Naive thymus-derived CD4-positive, alpha-beta T cell (primary cell): ENCODE measurements around the gene LRRC46. TPM values are rescaled to one million over a fixed set of nuclear protein-coding genes. Genes with fewer than 3 reads are reported as not detected.

Experiments
- ATAC-seq: fragments of 150-1000 bp; cut with Tn5 transposase; 2 replicates; pipeline ENCODE4 v1.10.0; 2021; ENCODE audit warnings: mild to moderate bottlenecking, moderate library complexity
- CTCF ChIA-PET: fragments of 350-600 bp; sonication (Branson Sonifier 250); formaldehyde crosslinking; loops from one replicate; lab custom pipeline; 2021; ENCODE audit warnings: antibody characterized with exemption; lab: Charles Lee
- POLR2A ChIA-PET: fragments of 350-600 bp; sonication (Branson Sonifier 250); formaldehyde crosslinking; loops from one replicate; lab custom pipeline; 2021; ENCODE audit warnings: antibody characterized with exemption, inconsistent platforms; lab: Charles Lee
- DNase-seq, 9 donors: peaks; one replicate each; pipeline versions ENCODE4 v3.0.0 to v3.0.0-alpha.2; 2020 to 2022; ENCODE audit warnings: mixed read lengths in 1 of 9
- H3K27ac ChIP-seq: one replicate; pipeline ENCODE4 v1.7.0; 2013; ENCODE audit warnings: mild to moderate bottlenecking, low read depth, low read length, moderate library complexity
- H3K27me3 ChIP-seq, 2 donors: one replicate each; pipeline ENCODE4 v1.7.0; 2013; ENCODE audit warnings: low read length in 2 of 2, mild to moderate bottlenecking in 2 of 2, moderate library complexity in 2 of 2; ENCODE audit not compliant: control insufficient read depth in 2 of 2, insufficient read depth in 2 of 2
- H3K36me3 ChIP-seq, 3 experiments: 1 replicate in 2 of 3; 2 replicates in 1 of 3; pipeline ENCODE4 v1.7.0; 2013; ENCODE audit warnings: low read length in 3 of 3, mild to moderate bottlenecking in 3 of 3, moderate library complexity in 1 of 3; ENCODE audit not compliant: insufficient read depth in 3 of 3, control insufficient read depth in 2 of 3
- H3K4me1 ChIP-seq, 2 donors: one replicate each; pipeline ENCODE4 v1.7.0; 2013; ENCODE audit warnings: low read length in 2 of 2, mild to moderate bottlenecking in 2 of 2, moderate library complexity in 1 of 2; ENCODE audit not compliant: control insufficient read depth in 2 of 2, insufficient read depth in 2 of 2
- H3K4me3 ChIP-seq: 2 replicates; pipeline ENCODE4 v1.7.0; 2013; ENCODE audit warnings: mild to moderate bottlenecking, low read length
- H3K9me3 ChIP-seq, 3 experiments: 1 replicate in 2 of 3; 2 replicates in 1 of 3; pipeline ENCODE4 v1.7.0; 2013; ENCODE audit warnings: low read length in 3 of 3; ENCODE audit not compliant: control insufficient read depth in 2 of 3
- H3K27ac Mint-ChIP-seq, 9 donors: one replicate each; pipeline ENCODE4 v1.8.0; 2020 to 2022; ENCODE audit warnings: mixed read lengths in 9 of 9, mild to moderate bottlenecking in 8 of 9, moderate library complexity in 5 of 9, inconsistent platforms in 2 of 9
- H3K27me3 Mint-ChIP-seq, 5 donors: one replicate each; pipeline ENCODE4 v1.8.0; 2021 to 2022; ENCODE audit warnings: mixed read lengths in 5 of 5, mild to moderate bottlenecking in 1 of 5
- H3K36me3 Mint-ChIP-seq, 5 donors: one replicate each; pipeline ENCODE4 v1.8.0; 2020 to 2022; ENCODE audit warnings: mixed read lengths in 5 of 5, mild to moderate bottlenecking in 3 of 5, inconsistent platforms in 1 of 5
- H3K4me1 Mint-ChIP-seq, 7 donors: one replicate each; pipeline ENCODE4 v1.8.0; 2020 to 2022; ENCODE audit warnings: mixed read lengths in 7 of 7, mild to moderate bottlenecking in 3 of 7, inconsistent platforms in 1 of 7
- H3K4me3 Mint-ChIP-seq, 10 donors: one replicate each; pipeline ENCODE4 v1.8.0; 2020 to 2022; ENCODE audit warnings: mild to moderate bottlenecking in 10 of 10, mixed read lengths in 10 of 10, moderate library complexity in 6 of 10, inconsistent platforms in 2 of 10
- H3K9me3 Mint-ChIP-seq, 11 donors: one replicate each; pipeline ENCODE4 v1.8.0; 2020 to 2022; ENCODE audit warnings: mixed read lengths in 11 of 11, mild to moderate bottlenecking in 4 of 11, inconsistent platforms in 1 of 11, moderate library complexity in 1 of 11
- intact Hi-C, 2 donors: fragments of 100-400 bp; cut with micrococcal nuclease; formaldehyde crosslinking; loops; one replicate each; pipeline ENCODE4 v1.15.1; 2023
- polyA plus RNA-seq, 2 donors: library from polyadenylated mRNA; unstranded; fragments of 300-500 nt; fragmentation: Illumina TruSeq; gene quantifications; one replicate each; pipeline ENCODE4 v1.2.3, GENCODE V29; 2021
- total RNA-seq, 6 experiments: library from RNA in 5 of 6; stranded (reverse) in 5 of 6; gene quantifications; 1 replicate in 5 of 6; 2 replicates in 1 of 6; pipeline ENCODE4 v1.2.3 and lab custom pipeline; 2021 to 2026

The LRRC46 gene
- total and polyA plus RNA-seq, 7 experiments from 2014 or later: 0.20 to 1.8 (median 1.2) TPM

- ATAC-seq (no peak), DNase-seq (no peak)
- H3K27ac Mint-ChIP-seq: no peak overlapping the region
- ChIA-PET CTCF (no interaction called here), POLR2A (no interaction called here)
- Histone ChIP-seq H3K9me3 (no peaks in the 10 kb centered on the region), H3K4me3 (no peak overlapping the region), H3K4me1 (no peaks in the 10 kb centered on the region), H3K27me3 (peaks cover 0 to 4% of the 10 kb centered on the region in 2 donors), H3K36me3 (no peaks in the 10 kb centered on the region), H3K27ac (no peak overlapping the region)
- H3K4me3 Mint-ChIP-seq: no peak overlapping the region
- H3K4me1 Mint-ChIP-seq: peaks cover 8 to 21% (median 12%) of the 10 kb centered on the region in 7 donors
- peaks cover 0 to 3% (median 0%) of the 10 kb centered on the region in 11 donors for H3K9me3 Mint-ChIP-seq
- peaks cover 0 to 4% (median 0%) of the 10 kb centered on the region in 5 donors for H3K36me3 Mint-ChIP-seq
- H3K27me3 Mint-ChIP-seq: peaks cover 63 to 73% (median 65%) of the 10 kb centered on the region in 5 donors
- intact Hi-C loops: no loop called here
Observed at GRCh38 chr17:47792979-47793378, 38.5 kb upstream of the LRRC46 start.

GRCh38 chr17:47797797-47798196 lies 33.7 kb upstream of the LRRC46 start:
- Mint-ChIP-seq H3K27me3 (peaks cover 26 to 33% (median 27%) of the 10 kb centered on the region in 5 donors), H3K36me3 (no peaks in the 10 kb centered on the region), H3K27ac (no peak overlapping the region), H3K9me3 (no peaks in the 10 kb centered on the region), H3K4me1 (peaks cover 0 to 4% (median 0%) of the 10 kb centered on the region in 7 donors), H3K4me3 (no peak overlapping the region)
- Histone ChIP-seq H3K9me3 (no peaks in the 10 kb centered on the region), H3K4me3 (no peak overlapping the region), H3K27ac (no peak overlapping the region), H3K4me1 (no peaks in the 10 kb centered on the region), H3K36me3 (no peaks in the 10 kb centered on the region), H3K27me3 (no peaks in the 10 kb centered on the region)
- ChIA-PET POLR2A (no interaction called here), CTCF (no interaction called here)
- intact Hi-C loops: no loop called here
- ATAC-seq (no peak), DNase-seq (no peak)

DNA sequence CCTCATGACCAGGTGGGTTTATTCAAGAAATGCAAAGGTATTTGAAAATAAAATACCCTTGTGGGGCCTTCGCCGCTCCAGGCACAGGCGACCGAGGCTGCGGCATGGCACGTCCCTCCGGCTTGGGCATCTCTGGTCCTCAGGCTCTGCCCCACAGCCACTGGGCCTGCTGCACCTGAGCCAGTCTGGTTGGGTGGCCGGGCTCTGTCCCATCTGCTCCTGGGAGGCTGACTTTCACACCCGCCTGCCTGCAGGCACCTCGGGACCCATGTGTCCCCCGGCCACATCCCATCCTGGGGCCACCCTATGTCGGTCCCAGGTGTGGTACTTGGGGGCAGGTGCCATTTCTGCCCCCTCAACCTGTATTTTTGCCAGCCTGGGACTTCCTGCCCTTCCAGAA lies 30.8 kb upstream of the LRRC46 start:
- Histone ChIP-seq H3K27me3 (no peaks in the 10 kb centered on the region), H3K27ac (no peak overlapping the region), H3K9me3 (no peaks in the 10 kb centered on the region), H3K4me3 (no peak overlapping the region), H3K4me1 (no peaks in the 10 kb centered on the region), H3K36me3 (no peaks in the 10 kb centered on the region)
- ChIA-PET POLR2A (no interaction called here), CTCF (no interaction called here)
- Mint-ChIP-seq H3K9me3 (no peaks in the 10 kb centered on the region), H3K36me3 (no peaks in the 10 kb centered on the region), H3K27ac (no peak overlapping the region), H3K4me3 (no peak overlapping the region), H3K4me1 (peaks cover 0 to 4% (median 0%) of the 10 kb centered on the region in 7 donors), H3K27me3 (peaks cover 0 to 9% (median 6%) of the 10 kb centered on the region in 5 donors)
- no peak for ATAC-seq
- DNase-seq: no peak
- intact Hi-C loops: no loop called here

GRCh38 chr17:47801176-47801765 lies 30.2 kb upstream of the LRRC46 start:
- no peak for ATAC-seq
- CTCF ChIA-PET: interaction anchor here (0.6 to 1.9 kb wide), 4 partner anchors 69 to 184 kb away, joined by 3 to 6 read pairs (median 4); partner anchors contain the start of gene TBX21
- no peak overlapping the region for H3K4me3 Mint-ChIP-seq
- Histone ChIP-seq H3K4me3 (no peak overlapping the region), H3K27ac (no peak overlapping the region), H3K36me3 (no peaks in the 10 kb centered on the region), H3K27me3 (no peaks in the 10 kb centered on the region), H3K4me1 (no peaks in the 10 kb centered on the region), H3K9me3 (no peaks in the 10 kb centered on the region)
- POLR2A ChIA-PET: no interaction called here
- H3K9me3 Mint-ChIP-seq: no peaks in the 10 kb centered on the region
- peaks cover 0 to 9% (median 5%) of the 10 kb centered on the region in 5 donors for H3K27me3 Mint-ChIP-seq
- no peak overlapping the region for H3K27ac Mint-ChIP-seq
- intact Hi-C loops: no loop called here
- no peaks in the 10 kb centered on the region for H3K36me3 Mint-ChIP-seq
- DNase-seq: no peak
- peaks cover 0 to 4% (median 0%) of the 10 kb centered on the region in 7 donors for H3K4me1 Mint-ChIP-seq

DNA sequence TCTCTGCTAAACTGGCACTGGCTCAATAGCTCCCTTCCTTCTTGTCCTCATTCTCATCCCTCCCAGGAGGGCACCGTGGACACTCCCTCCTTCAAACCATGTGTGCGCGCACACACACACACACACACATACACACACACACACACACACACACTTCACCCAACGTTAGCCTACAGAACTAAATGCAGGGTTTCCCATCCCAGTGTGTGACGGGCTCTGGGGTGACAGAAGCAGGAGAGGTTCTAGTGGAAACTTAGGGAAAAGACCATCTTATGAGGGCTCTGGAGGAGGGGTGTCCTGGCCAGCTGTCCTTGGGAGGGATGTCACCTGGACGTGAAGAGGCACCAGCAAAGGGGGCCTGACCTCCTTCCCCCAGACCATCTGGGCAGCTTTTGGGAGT lies 29.6 kb upstream of the LRRC46 start:
- Mint-ChIP-seq H3K27ac (no peak overlapping the region), H3K27me3 (peaks cover 0 to 9% (median 5%) of the 10 kb centered on the region in 5 donors), H3K4me3 (no peak overlapping the region), H3K4me1 (peaks cover 0 to 4% (median 0%) of the 10 kb centered on the region in 7 donors), H3K9me3 (no peaks in the 10 kb centered on the region), H3K36me3 (peaks cover 0 to 1% (median 0%) of the 10 kb centered on the region in 5 donors)
- Histone ChIP-seq H3K4me3 (no peak overlapping the region), H3K9me3 (no peaks in the 10 kb centered on the region), H3K27ac (no peak overlapping the region), H3K27me3 (no peaks in the 10 kb centered on the region), H3K4me1 (no peaks in the 10 kb centered on the region), H3K36me3 (peaks cover 0 to 4% (median 0%) of the 10 kb centered on the region in 3 experiments)
- ATAC-seq (no peak), DNase-seq (no peak)
- intact Hi-C loops: loop anchor here (1.0 kb wide), 3 partner anchors 26 to 138 kb away; no protein-coding TSS in a partner anchor
- POLR2A ChIA-PET: no interaction called here
- CTCF ChIA-PET: interaction anchor here (0.6 to 1.9 kb wide), 4 partner anchors 69 to 185 kb away, joined by 3 to 6 read pairs (median 4); partner anchors contain the start of gene TBX21

DNA sequence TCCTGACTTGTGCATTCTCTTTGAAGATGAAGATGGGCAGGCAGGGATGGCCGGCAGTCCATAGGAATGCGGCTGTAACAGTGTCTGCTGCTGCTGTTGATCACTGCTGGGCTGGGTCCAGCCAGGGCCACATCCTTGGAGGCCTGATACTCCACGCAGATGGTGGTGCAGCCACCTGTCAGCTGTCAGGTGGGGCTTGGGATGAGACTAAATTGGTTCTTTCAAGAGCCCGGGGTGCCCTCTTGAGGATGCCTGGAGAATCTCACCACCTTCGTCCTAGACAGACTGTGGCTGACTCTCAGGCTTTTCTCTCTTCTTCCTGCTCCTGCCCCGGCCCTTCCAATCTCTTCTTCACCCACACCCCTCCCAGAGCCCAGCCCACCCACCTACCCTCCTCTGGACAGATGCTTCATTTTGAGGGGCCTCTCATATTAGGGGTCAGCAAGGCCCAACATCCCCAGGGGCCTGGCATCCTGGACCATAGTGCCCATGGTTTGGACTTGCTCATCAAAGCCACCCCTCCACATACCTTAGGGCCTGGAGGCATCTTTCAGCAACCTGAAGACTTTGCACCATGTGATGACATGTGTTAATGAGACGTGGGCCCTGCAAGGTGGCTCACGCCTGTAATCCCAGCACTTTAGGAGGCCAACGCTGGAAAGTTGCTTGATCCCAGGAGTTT lies 29.0 kb upstream of the LRRC46 start:
- DNase-seq (peak in 8 of 9 donors; percentile 24 to 61 (median 50)), ATAC-seq (peak; percentile 89)
- no peaks in the 10 kb centered on the region for H3K9me3 Mint-ChIP-seq
- H3K36me3 Mint-ChIP-seq: peaks cover 0 to 7% (median 3%) of the 10 kb centered on the region in 5 donors
- no peaks in the 10 kb centered on the region for H3K4me1 ChIP-seq
- H3K27ac Mint-ChIP-seq: no peak overlapping the region
- H3K4me3 ChIP-seq: no peak overlapping the region
- no peak overlapping the region for H3K27ac ChIP-seq
- H3K27me3 Mint-ChIP-seq: peaks cover 0 to 9% (median 4%) of the 10 kb centered on the region in 5 donors
- CTCF ChIA-PET: interaction anchor here (1.2 to 1.9 kb wide), 3 partner anchors 70 to 138 kb away, joined by 3 to 6 read pairs (median 4); partner anchors contain the start of gene TBX21
- no peaks in the 10 kb centered on the region for H3K9me3 ChIP-seq
- peaks cover 0 to 4% (median 0%) of the 10 kb centered on the region in 7 donors for H3K4me1 Mint-ChIP-seq
- H3K36me3 ChIP-seq: peaks cover 0 to 10% (median 0%) of the 10 kb centered on the region in 3 experiments
- intact Hi-C loops: loop anchor here (1.0 kb wide), 3 partner anchors 26 to 138 kb away; no protein-coding TSS in a partner anchor
- H3K27me3 ChIP-seq: no peaks in the 10 kb centered on the region
- no peak overlapping the region for H3K4me3 Mint-ChIP-seq
- POLR2A ChIA-PET: no interaction called here
